IPS-18a (cell line): ENCODE results near the gene DYRK3.
"Not testable (repeated sequence)": the region's sequence is repeated elsewhere in the genome, so short reads cannot be mapped to it uniquely, and the experiment has no call there.

Experiments
- H3K27ac ChIP-seq: one replicate; pipeline ENCODE4 v1.5.1; 2013; ENCODE audit warnings: low read length
- H3K27me3 ChIP-seq: one replicate; pipeline ENCODE4 v1.6.1; 2013; ENCODE audit warnings: mild to moderate bottlenecking, low read length; ENCODE audit not compliant: control insufficient read depth, insufficient read depth
- H3K36me3 ChIP-seq: one replicate; pipeline ENCODE4 v1.6.1; 2013; ENCODE audit warnings: low read depth, low read length; ENCODE audit not compliant: control insufficient read depth
- H3K4me1 ChIP-seq: one replicate; pipeline ENCODE4 v1.6.1; 2013; ENCODE audit warnings: low read depth, low read length; ENCODE audit not compliant: control insufficient read depth
- H3K4me3 ChIP-seq: one replicate; pipeline ENCODE4 v1.5.1; 2013; ENCODE audit warnings: low read length
- H3K9ac ChIP-seq: one replicate; pipeline ENCODE4 v1.6.1; 2013; ENCODE audit warnings: mild to moderate bottlenecking, low read length, moderate library complexity
- H3K9me3 ChIP-seq: one replicate; pipeline ENCODE4 v1.6.1; 2013; ENCODE audit warnings: low read depth, low read length; ENCODE audit not compliant: control insufficient read depth

Gene DYRK3

DNA sequence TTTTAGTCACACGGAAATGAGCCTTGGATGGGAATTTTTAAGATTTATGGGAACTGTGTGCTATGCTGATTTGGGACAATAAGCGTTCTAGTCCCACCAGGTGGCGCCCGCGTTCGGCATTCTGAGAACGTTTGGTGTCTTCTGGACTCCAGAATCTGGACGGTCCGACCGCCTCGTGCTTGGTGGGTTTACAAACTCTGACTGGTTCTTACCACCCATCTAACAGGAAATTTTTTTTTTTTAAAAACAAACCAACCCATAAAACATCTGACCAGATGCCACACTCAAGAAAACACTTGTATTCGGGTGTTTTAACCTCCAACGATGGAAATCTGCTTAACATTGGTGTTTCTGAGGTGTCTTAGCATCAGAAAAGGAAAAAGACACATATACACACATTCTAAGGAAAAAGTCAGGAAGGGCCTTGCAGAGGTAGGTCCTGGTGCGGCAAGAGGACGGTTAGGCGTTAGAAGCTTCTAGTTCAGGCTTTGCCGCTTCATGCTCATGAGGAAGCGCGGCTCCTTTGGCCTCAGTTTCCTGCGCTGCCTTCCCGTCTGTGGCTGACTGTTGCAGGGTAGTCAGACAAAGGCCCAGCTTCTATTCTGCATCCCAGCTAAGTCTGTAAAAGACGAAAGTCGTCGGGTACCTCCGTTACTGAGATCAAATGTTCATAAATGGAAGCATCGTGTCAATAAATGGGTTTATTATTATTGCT lies 814 bp upstream of the DYRK3 start:
- Histone ChIP-seq H3K36me3 (no peaks in the 10 kb centered on the region), H3K4me1 (peaks cover 24% of the 10 kb centered on the region), H3K4me3 (peak overlapping the region; percentile 82), H3K27me3 (peaks cover 21% of the 10 kb centered on the region), H3K27ac (no peak overlapping the region), H3K9me3 (no peaks in the 10 kb centered on the region), H3K9ac (peak overlapping the region; percentile 67)

DNA sequence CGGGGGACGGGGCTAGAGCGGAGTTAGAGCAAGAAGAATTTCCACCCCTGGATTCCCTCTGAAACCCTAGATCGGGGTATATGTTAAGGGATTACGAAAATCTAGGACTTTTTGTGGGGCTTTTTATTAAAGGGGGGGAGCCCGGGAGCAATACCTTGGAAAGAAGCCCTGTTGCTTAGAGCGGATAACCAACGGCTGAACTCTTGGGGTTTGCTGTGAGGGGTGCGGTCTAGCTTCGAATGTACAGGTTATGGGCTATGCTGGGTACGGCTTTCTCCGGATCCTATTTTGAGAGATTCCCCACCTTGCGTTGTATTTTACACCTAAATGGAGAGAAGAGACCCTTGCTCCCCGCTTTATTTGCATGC lies 626 bp downstream of the DYRK3 start:
- Histone ChIP-seq H3K36me3 (no peaks in the 10 kb centered on the region), H3K27ac (no peak overlapping the region), H3K4me3 (peak overlapping the region; percentile 82), H3K4me1 (peaks cover 24% of the 10 kb centered on the region), H3K27me3 (peaks cover 21% of the 10 kb centered on the region), H3K9ac (peak overlapping the region; percentile 67), H3K9me3 (no peaks in the 10 kb centered on the region)

DNA sequence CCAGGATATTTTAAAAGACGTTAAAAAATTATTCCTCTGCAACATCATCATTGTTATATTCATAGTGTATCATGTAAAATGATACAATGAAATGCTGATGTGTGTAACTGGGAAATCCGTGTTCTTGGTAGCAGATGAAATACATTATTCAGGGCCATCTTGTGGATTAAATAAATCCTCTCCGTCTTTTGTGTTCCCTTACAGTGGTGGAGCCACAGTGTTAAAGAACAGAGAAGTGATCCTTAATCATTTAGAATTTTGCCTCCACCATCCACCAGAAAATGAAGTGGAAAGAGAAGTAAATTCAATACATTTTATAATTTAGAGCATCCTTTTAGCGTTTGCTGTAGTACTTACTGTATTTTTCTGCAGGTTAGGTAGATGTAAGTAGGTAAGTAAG lies 1.3 kb downstream of the DYRK3 start:
- no peak overlapping the region for H3K9ac ChIP-seq
- H3K9me3 ChIP-seq: no peaks in the 10 kb centered on the region
- peak overlapping the region; percentile 82 for H3K4me3 ChIP-seq
- H3K36me3 ChIP-seq: no peaks in the 10 kb centered on the region
- H3K27ac ChIP-seq: no peak overlapping the region
- peaks cover 21% of the 10 kb centered on the region for H3K27me3 ChIP-seq
- H3K4me1 ChIP-seq: peaks cover 24% of the 10 kb centered on the region

DNA sequence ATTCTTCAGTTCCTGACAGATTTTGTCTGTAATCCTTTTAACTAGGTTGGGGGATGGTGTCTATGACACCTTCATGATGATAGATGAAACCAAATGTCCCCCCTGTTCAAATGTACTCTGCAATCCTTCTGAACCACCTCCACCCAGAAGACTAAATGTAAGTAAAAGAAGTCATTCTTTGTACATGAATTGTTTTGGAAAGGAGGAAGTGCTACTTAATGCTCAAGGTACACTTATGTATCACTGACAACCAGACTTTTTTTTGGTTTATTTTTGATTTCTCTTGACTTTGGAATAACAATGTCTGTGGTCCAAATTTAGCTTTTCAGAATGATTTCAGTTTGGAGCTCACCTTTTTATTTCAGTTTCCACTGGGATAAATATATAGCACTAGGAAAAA lies 2.3 kb downstream of the DYRK3 start:
- Histone ChIP-seq H3K9me3 (no peaks in the 10 kb centered on the region), H3K27ac (no peak overlapping the region), H3K9ac (no peak overlapping the region), H3K4me3 (no peak overlapping the region), H3K36me3 (no peaks in the 10 kb centered on the region), H3K27me3 (peaks cover 15% of the 10 kb centered on the region), H3K4me1 (peaks cover 24% of the 10 kb centered on the region)

DNA sequence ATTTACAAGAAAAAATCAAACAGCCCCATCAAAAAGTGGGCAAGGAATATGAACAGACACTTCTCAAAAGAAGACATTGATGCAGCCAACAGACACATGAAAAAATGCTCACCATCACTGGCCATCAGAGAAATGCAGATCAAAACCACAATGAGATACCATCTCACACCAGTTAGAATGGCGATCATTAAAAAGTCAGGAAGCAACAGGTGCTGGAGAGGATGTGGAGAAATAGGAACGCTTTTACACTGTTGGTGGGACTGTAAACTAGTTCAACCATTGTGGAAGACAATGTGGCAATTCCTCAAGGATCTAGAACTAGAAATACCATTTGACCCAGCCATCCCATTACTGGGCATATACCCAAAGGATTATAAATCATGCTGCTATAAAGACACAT lies 6.7 kb downstream of the DYRK3 start:
- H3K36me3 ChIP-seq, H3K27ac ChIP-seq, H3K27me3 ChIP-seq, H3K9me3 ChIP-seq, H3K4me3 ChIP-seq, H3K4me1 ChIP-seq, H3K9ac ChIP-seq: not testable (repeated sequence)

DNA sequence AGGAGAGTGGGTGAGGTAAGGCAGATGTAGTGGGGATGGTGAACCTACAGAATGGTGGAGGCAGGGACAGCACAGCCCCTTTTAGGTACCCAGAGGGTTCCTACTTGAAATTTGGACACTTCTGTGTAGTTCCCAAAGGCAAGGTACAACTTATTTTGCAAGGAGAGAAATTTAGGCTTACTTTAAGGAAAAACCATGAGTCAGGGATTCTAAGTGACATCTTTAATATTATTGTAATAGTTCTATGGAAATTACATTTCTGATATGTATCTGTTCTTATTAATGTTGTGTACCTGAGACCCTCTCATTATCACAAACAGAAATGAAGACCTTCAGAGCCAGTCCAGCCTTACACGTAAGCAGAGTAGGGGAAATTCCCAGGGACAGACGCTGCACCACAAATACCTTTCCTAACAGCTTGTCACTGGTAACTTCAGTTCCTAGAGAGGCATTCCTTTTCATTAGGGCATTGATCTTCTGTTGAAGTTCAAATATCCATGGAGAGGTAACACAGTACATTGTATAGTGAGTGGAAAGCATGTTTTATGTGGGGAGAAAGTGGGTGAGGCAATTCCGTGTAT lies 7.9 kb downstream of the DYRK3 start:
- Histone ChIP-seq H3K27me3 (no peaks in the 10 kb centered on the region), H3K4me3 (no peak overlapping the region), H3K9me3 (no peaks in the 10 kb centered on the region), H3K36me3 (peaks cover 2% of the 10 kb centered on the region), H3K9ac (no peak overlapping the region), H3K4me1 (no peaks in the 10 kb centered on the region), H3K27ac (no peak overlapping the region)

DNA sequence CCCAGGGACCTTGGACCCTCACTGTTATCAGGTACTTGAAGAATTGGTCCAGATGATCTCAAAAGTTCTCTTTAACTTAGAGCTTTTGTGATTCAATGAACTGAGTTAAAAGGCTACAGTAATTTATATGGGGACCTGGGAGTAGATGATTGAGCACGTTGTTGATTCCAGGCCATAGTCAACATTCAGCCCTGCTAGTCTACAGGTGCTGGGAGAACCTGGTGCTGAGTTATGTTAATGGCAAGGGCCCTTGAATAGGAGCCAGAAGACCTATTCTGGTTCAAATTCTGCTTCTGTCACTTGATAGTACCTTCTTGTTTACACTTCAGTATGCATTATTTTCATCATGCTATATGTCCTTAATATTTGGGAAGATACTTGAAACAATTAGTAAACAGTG lies 11.2 kb downstream of the DYRK3 start:
- no peaks in the 10 kb centered on the region for H3K9me3 ChIP-seq
- no peaks in the 10 kb centered on the region for H3K4me1 ChIP-seq
- no peaks in the 10 kb centered on the region for H3K27me3 ChIP-seq
- no peak overlapping the region for H3K4me3 ChIP-seq
- H3K27ac ChIP-seq: no peak overlapping the region
- peaks cover 2% of the 10 kb centered on the region for H3K36me3 ChIP-seq
- H3K9ac ChIP-seq: no peak overlapping the region

DNA sequence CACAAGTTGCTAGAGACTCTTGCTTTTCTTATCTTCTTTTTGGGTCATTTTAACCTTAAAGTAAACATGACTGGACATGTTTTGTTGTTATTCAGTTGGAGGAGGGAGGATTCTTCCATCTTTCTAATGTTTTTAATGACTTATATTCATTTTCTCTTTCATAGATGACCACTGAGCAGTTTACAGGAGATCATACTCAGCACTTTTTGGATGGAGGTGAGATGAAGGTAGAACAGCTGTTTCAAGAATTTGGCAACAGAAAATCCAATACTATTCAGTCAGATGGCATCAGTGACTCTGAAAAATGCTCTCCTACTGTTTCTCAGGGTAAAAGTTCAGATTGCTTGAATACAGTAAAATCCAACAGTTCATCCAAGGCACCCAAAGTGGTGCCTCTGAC lies 11.9 kb downstream of the DYRK3 start:
- H3K4me3 ChIP-seq: no peak overlapping the region
- H3K27ac ChIP-seq: no peak overlapping the region
- no peaks in the 10 kb centered on the region for H3K4me1 ChIP-seq
- H3K9ac ChIP-seq: no peak overlapping the region
- no peaks in the 10 kb centered on the region for H3K9me3 ChIP-seq
- H3K36me3 ChIP-seq: peaks cover 2% of the 10 kb centered on the region
- H3K27me3 ChIP-seq: no peaks in the 10 kb centered on the region

DNA sequence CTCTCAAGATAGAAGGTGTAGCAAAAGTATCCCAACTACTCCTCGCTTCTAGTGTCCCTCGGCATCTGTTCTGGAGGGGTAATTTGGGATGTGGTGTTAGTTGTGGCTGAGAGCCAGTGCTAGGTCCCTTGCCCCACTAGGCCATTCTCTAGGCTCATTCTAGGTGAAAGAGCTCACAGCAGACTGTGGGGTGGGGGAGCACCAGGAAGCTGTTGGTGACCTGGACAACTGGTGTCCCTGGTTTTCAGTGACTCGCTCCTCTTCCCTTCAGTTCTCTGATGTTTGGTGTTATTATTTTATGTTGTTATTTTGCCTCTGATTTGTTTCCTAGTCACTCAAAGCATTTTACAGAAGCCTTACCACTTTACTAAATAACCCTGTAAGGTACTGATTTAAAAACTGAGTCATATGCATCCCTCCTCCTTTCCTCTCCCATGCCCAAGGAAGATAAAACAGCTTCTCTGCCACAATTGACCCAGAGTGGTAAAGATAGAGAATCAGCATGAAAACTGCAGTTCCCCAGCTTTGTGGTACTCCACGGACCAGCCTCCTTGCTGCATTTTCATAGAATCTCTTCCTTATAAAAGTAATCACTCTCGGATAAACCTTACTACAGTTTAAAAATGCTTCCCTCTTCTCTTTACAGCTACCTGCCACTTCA lies 14.1 kb downstream of the DYRK3 start:
- no peaks in the 10 kb centered on the region for H3K9me3 ChIP-seq
- peaks cover 2% of the 10 kb centered on the region for H3K36me3 ChIP-seq
- no peak overlapping the region for H3K9ac ChIP-seq
- H3K4me1 ChIP-seq: no peaks in the 10 kb centered on the region
- no peak overlapping the region for H3K27ac ChIP-seq
- H3K4me3 ChIP-seq: no peak overlapping the region
- H3K27me3 ChIP-seq: no peaks in the 10 kb centered on the region

DNA sequence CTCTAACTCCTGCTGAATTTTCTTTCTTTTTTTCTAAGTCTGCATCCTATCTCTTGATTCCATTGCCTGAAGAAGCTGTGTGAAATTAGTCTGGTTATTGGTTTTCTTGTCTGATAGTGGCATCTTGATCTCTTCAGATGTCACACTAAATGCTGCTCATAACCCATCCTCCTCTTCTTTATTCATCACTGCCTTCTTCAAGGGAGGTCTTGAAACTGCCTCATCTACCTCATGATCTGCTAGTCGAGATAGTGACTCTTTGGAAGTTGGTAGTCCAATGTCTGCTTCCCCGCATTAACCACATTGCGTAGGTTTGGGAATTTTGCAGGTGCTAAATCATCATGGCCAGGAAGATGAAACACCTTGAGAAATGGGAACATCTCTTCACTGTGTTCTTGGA lies 15.7 kb downstream of the DYRK3 start:
- Histone ChIP-seq H3K9me3 (no peaks in the 10 kb centered on the region), H3K36me3 (peaks cover 2% of the 10 kb centered on the region), H3K4me1 (no peaks in the 10 kb centered on the region), H3K4me3 (no peak overlapping the region), H3K9ac (no peak overlapping the region), H3K27me3 (no peaks in the 10 kb centered on the region), H3K27ac (no peak overlapping the region)

DNA sequence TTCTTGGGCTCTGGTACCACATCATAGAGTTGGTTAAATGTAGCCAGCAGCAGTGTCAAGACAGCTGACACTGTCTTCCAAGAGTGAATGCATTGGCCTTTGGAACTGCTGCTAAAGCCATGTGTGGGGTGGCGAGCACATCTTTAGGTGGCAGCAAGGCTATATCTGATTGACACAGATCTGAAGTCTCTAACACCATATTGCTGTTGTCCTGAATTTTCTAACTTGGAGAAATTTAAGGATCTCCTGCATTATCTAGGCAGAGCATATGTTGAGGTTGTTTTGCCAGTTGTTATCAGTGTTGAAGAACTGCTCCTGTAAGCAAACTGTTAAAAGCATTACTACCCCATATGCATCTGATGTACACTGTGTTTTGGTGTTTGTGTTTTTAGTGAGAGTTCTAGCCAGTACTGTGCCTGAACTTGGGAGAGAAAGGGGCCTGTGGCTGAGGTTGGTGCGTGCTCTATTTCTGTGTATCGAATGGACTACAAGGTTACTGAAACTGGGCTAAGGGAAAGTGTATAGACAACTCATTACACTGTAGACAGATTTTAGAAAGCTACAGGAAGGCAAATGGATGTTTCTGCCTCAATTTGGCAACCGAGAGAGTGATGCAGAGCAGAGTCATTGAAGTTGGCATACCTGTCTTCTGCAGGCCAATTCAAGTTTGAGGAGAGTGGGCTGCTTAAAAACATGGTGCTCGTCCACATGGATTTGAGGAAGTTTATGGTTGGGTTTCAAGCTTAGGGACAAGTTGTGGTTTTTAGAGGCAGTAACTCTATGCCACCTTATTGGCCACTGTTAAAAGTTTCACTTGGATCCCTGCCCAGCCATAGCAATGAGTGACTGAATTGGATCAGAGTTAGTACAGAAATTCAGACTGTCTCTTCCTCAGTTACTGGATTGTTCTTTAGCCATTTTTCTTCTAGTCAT lies 16.9 kb downstream of the DYRK3 start:
- Histone ChIP-seq H3K4me1 (no peaks in the 10 kb centered on the region), H3K36me3 (peaks cover 2% of the 10 kb centered on the region), H3K9ac (no peak overlapping the region), H3K27me3 (peaks cover 6% of the 10 kb centered on the region), H3K9me3 (no peaks in the 10 kb centered on the region), H3K4me3 (no peak overlapping the region), H3K27ac (no peak overlapping the region)
